Parathyroid adenoma (tissue), 2 donors: Measurements from ENCODE around the gene WNT5B.
A peak's percentile ranks its signal among the peaks of the same experiment; 100 is the strongest.

Experiments
- H2AFZ ChIP-seq: fragments of 300-600 bp; sonication (generic); one replicate; pipeline ENCODE4 v1.7.0; 2017; ENCODE audit warnings: antibody characterized with exemption, mild to moderate bottlenecking
- H3K27ac ChIP-seq: fragments of 300-600 bp; sonication (generic); one replicate; pipeline ENCODE4 v1.7.0; 2017
- H3K27me3 ChIP-seq: fragments of 300-600 bp; sonication (generic); one replicate; pipeline ENCODE4 v1.7.0; 2017; ENCODE audit warnings: low read length; ENCODE audit not compliant: control insufficient read depth, insufficient read depth
- H3K36me3 ChIP-seq: fragments of 300-600 bp; sonication (generic); one replicate; pipeline ENCODE4 v1.7.0; 2017; ENCODE audit warnings: low read length; ENCODE audit not compliant: control insufficient read depth, insufficient read depth
- H3K4me1 ChIP-seq: fragments of 300-600 bp; sonication (generic); one replicate; pipeline ENCODE4 v1.7.0; 2017; ENCODE audit warnings: control low read depth
- H3K4me2 ChIP-seq: fragments of 300-600 bp; sonication (generic); one replicate; pipeline ENCODE4 v1.7.0; 2017; ENCODE audit warnings: low read length
- H3K4me3 ChIP-seq: fragments of 300-600 bp; sonication (generic); one replicate; pipeline ENCODE4 v1.7.0; 2017; ENCODE audit warnings: low read depth, low read length
- H3K79me2 ChIP-seq: fragments of 300-600 bp; sonication (generic); one replicate; pipeline ENCODE4 v1.7.0; 2017; ENCODE audit warnings: control low read depth
- H3K9ac ChIP-seq: fragments of 300-600 bp; sonication (generic); one replicate; pipeline ENCODE4 v1.7.0; 2017; ENCODE audit warnings: mild to moderate bottlenecking
- H3K9me3 ChIP-seq: fragments of 300-600 bp; sonication (generic); one replicate; pipeline ENCODE4 v1.7.0; 2017; ENCODE audit warnings: low read length; ENCODE audit not compliant: control insufficient read depth
- TF ChIP-seq, protein P1 (sequence below): fragments of 300-600 bp; sonication (generic); IDR thresholded peaks from one replicate; pipeline ENCODE4 v1.7.0; 2017; ENCODE audit warnings: antibody characterized with exemption, mild to moderate bottlenecking
- donor health status: primary hyperparathyroidism.

WNT5B gene

DNA sequence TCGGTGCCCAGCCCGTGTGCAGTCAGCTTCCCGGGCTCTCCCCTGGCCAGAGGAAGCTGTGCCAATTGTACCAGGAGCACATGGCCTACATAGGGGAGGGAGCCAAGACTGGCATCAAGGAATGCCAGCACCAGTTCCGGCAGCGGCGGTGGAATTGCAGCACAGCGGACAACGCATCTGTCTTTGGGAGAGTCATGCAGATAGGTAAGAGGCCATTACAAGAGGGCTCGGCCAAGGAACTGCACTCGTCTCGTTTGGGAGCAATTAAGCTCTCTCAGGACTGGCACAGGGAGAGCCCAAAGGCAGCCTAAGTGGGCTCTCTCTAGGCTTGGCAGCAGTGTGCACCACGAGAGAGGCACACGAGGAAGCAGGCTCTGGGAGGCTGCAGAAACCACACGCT, 3.7 kb downstream of the WNT5B start:
- no peak overlapping the region for H3K4me3 ChIP-seq
- H2AFZ ChIP-seq, result peak overlapping the region; percentile 18
- TF ChIP-seq, protein P1, sequence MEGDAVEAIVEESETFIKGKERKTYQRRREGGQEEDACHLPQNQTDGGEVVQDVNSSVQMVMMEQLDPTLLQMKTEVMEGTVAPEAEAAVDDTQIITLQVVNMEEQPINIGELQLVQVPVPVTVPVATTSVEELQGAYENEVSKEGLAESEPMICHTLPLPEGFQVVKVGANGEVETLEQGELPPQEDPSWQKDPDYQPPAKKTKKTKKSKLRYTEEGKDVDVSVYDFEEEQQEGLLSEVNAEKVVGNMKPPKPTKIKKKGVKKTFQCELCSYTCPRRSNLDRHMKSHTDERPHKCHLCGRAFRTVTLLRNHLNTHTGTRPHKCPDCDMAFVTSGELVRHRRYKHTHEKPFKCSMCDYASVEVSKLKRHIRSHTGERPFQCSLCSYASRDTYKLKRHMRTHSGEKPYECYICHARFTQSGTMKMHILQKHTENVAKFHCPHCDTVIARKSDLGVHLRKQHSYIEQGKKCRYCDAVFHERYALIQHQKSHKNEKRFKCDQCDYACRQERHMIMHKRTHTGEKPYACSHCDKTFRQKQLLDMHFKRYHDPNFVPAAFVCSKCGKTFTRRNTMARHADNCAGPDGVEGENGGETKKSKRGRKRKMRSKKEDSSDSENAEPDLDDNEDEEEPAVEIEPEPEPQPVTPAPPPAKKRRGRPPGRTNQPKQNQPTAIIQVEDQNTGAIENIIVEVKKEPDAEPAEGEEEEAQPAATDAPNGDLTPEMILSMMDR, result no peak
- no peaks in the 10 kb centered on the region for H3K36me3 ChIP-seq
- H3K4me2 ChIP-seq, result no peak overlapping the region
- no peaks in the 10 kb centered on the region for H3K9me3 ChIP-seq
- peak overlapping the region; percentile 95 for H3K27ac ChIP-seq
- peaks cover 27% of the 10 kb centered on the region for H3K79me2 ChIP-seq
- no peaks in the 10 kb centered on the region for H3K27me3 ChIP-seq
- peaks cover 35% of the 10 kb centered on the region for H3K4me1 ChIP-seq
- H3K9ac ChIP-seq, result peak overlapping the region; percentile 15

DNA sequence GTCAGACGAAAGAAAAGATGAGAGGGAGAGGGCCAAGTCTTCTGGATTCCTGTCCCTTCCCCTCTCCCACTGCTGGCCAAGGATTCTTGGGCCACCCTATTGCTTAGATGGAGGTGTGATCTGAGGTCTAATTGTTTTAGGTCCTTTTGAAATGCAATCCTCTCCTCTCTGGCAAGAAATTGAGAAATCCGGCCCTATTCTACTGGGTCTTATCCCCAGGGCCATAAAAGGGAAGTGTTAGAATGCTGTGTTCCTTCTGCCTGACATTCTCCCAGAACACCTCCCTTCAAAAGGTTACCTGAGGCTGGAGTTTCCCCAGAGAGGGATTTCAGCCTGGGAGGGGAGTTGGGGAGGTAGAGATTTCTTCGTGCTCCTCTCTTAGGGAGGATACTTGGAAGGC, 4.4 kb downstream of the WNT5B start:
- H3K27ac ChIP-seq, result peak overlapping the region; percentile 95
- no peak overlapping the region for H3K4me2 ChIP-seq

DNA sequence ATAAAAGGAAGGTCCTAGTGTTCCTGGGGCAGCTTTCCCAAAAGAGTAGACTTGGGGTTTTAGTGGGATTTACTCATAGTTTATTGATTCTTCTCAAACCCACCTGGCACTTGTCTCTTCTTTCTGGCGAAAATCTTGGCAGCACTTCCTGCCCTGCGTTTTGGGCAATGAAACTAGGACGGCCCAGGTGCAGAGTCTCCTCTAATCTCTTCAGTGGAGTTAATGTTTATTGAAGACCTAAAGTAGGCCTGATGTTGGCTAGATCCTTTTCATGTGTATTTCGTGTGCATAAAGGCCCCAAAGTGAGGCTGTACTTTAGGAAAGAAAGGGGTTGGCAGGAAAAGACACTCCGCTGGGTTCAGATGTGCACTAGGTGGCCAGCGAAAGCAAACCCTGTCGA, 5.1 kb downstream of the WNT5B start:
- H2AFZ ChIP-seq, result no peak overlapping the region
- H3K9ac ChIP-seq, result no peak overlapping the region
- no peaks in the 10 kb centered on the region for H3K9me3 ChIP-seq
- H3K4me1 ChIP-seq, result peaks cover 30% of the 10 kb centered on the region
- no peaks in the 10 kb centered on the region for H3K36me3 ChIP-seq
- H3K4me3 ChIP-seq, result no peak overlapping the region
- H3K79me2 ChIP-seq, result peaks cover 36% of the 10 kb centered on the region
- H3K27ac ChIP-seq, result no peak overlapping the region
- no peak overlapping the region for H3K4me2 ChIP-seq
- H3K27me3 ChIP-seq, result no peaks in the 10 kb centered on the region
- TF ChIP-seq, protein P1, result no peak

More for the DNA sequence above, 4.4 kb downstream of the WNT5B start:
- no peaks in the 10 kb centered on the region for H3K9me3 ChIP-seq
- H3K79me2 ChIP-seq, result peaks cover 32% of the 10 kb centered on the region
- no peak overlapping the region for H3K4me3 ChIP-seq
- no peak overlapping the region for H2AFZ ChIP-seq
- peaks cover 35% of the 10 kb centered on the region for H3K4me1 ChIP-seq
- TF ChIP-seq, protein P1, result no peak
- H3K36me3 ChIP-seq, result no peaks in the 10 kb centered on the region
- no peak overlapping the region for H3K9ac ChIP-seq
- H3K27me3 ChIP-seq, result no peaks in the 10 kb centered on the region

DNA sequence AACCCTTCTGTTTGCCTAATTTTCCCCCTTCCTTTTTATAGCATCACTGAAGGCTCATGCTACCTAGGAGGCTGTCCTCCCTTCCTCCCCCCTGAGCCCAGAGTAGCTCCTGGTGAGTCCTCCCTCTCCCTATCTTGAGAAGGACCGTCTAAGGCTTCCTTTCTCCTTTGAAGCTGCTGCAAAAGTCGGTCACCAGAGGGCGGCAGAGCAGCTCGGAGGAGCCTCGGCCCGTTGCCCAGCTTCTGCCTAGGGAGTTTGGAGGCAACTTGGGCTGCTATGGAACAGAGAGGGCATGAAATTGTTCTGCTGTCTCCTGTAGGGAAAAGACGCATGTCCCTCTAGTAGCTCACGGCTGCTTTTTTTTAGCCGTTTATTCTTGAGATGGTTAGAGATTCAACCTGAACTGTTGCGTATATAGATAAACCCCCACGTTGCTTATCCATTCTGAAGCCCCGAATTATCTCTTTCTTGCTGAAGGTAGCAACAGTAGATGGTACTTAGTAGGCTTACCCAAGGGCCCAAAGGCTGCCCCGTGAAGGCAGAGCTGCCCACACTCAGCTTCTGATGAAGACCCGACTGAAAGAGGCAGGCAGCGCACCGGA, 5.7 kb downstream of the WNT5B start:
- H3K27ac ChIP-seq, result no peak overlapping the region

More for the DNA sequence above, 5.7 kb downstream of the WNT5B start:
- Histone ChIP-seq H3K4me3 (no peak overlapping the region), H2AFZ (no peak overlapping the region), H3K9ac (no peak overlapping the region), H3K9me3 (no peaks in the 10 kb centered on the region), H3K27me3 (no peaks in the 10 kb centered on the region), H3K36me3 (no peaks in the 10 kb centered on the region), H3K4me2 (no peak overlapping the region), H3K79me2 (peaks cover 36% of the 10 kb centered on the region), H3K4me1 (peaks cover 29% of the 10 kb centered on the region)
- TF ChIP-seq, protein P1, result peak; percentile 93
